ENCODE data around the gene APBB2. TPM values are rescaled to one million over a fixed set of nuclear protein-coding genes. Genes with fewer than 3 reads are reported as not detected.

The APBB2 gene
- total and polyA plus RNA-seq, 8 donors: 42.5 to 94.8 (median 53.8) TPM

GRCh38 chr4:41241919-41242318, 27.6 kb upstream of the APBB2 start:
- no peak for ATAC-seq
- Histone ChIP-seq H3K27ac (no peak overlapping the region), H3K36me3 (no peaks in the 10 kb centered on the region), H3K4me1 (no peaks in the 10 kb centered on the region), H3K9me3 (no peaks in the 10 kb centered on the region), H3K27me3 (no peaks in the 10 kb centered on the region), H3K4me3 (no peak overlapping the region)
- intact Hi-C loops (cut with DNase I): no loop called here
- no peak for DNase-seq
- TF ChIP-seq CTCF (IDR thresholded peaks at IDR 0.05): no peak

- TF ChIP-seq CTCF (IDR thresholded peaks at IDR 0.05): no peak
- intact Hi-C loops (cut with DNase I): no loop called here
These were observed 22.2 kb upstream of the APBB2 start for GRCh38 chr4:41236508-41236907.

GRCh38 chr4:41236032-41236431, 21.7 kb upstream of the APBB2 start:
- Histone ChIP-seq H3K9me3 (no peaks in the 10 kb centered on the region), H3K27ac (no peak overlapping the region), H3K27me3 (no peaks in the 10 kb centered on the region), H3K4me1 (no peaks in the 10 kb centered on the region), H3K4me3 (no peak overlapping the region), H3K36me3 (no peaks in the 10 kb centered on the region)
- TF ChIP-seq CTCF (IDR thresholded peaks at IDR 0.05): no peak
- intact Hi-C loops (cut with DNase I): no loop called here
- DNase-seq (no peak), ATAC-seq (no peak)

More at GRCh38 chr4:41236508-41236907, 22.2 kb upstream of the APBB2 start:
- Histone ChIP-seq H3K4me3 (no peak overlapping the region), H3K4me1 (no peaks in the 10 kb centered on the region), H3K27me3 (no peaks in the 10 kb centered on the region), H3K27ac (no peak overlapping the region), H3K36me3 (no peaks in the 10 kb centered on the region), H3K9me3 (no peaks in the 10 kb centered on the region)
- DNase-seq (no peak), ATAC-seq (no peak)

- Histone ChIP-seq H3K27me3 (no peaks in the 10 kb centered on the region), H3K4me3 (no peak overlapping the region), H3K4me1 (no peaks in the 10 kb centered on the region), H3K9me3 (no peaks in the 10 kb centered on the region), H3K27ac (no peak overlapping the region), H3K36me3 (no peaks in the 10 kb centered on the region)
- DNase-seq (no peak), ATAC-seq (no peak)
- TF ChIP-seq CTCF (IDR thresholded peaks at IDR 0.05): no peak
- intact Hi-C loops (cut with DNase I): no loop called here
These were observed 18.5 kb upstream of the APBB2 start for GRCh38 chr4:41232856-41233255.

- no peak for TF ChIP-seq CTCF (IDR thresholded peaks at IDR 0.05)
- Histone ChIP-seq H3K4me3 (no peak overlapping the region), H3K27me3 (no peaks in the 10 kb centered on the region), H3K27ac (no peak overlapping the region), H3K9me3 (no peaks in the 10 kb centered on the region), H3K36me3 (no peaks in the 10 kb centered on the region), H3K4me1 (no peaks in the 10 kb centered on the region)
- intact Hi-C loops (cut with DNase I): no loop called here
- DNase-seq: no peak
- no peak for ATAC-seq
These were observed 18.1 kb upstream of the APBB2 start for GRCh38 chr4:41232406-41232805.
